ENCODE results near the gene GAGE13.
"Not testable (repeated sequence)": the region's sequence is repeated elsewhere in the genome, so short reads cannot be mapped to it uniquely, and the experiment has no call there.

Gene GAGE13

DNA sequence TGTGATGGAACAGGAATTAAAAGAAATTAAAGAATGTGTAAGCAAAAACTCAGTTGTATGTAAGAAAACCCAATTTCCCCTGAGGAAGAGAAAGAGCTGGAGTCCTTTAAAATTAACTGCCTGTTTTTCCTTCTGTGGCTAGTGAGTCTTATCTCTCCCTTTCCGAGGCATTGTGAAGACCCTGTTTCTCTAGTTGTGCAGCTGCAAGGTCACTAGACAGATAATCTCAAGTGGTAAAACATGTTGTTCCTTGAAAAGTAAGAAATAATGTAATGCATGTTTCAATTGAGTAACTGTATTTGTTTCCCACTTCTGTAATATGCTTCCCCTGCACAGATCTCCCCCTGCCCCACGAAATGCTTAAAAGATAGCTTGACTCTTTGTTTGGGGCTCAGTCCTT lies 23.6 kb upstream of the GAGE13 start:
- not testable (repeated sequence) for H3K27me3 ChIP-seq (ENCODE audit: control insufficient read depth, insufficient read depth, low read length); H3K4me1 ChIP-seq (ENCODE audit: control insufficient read depth, insufficient read depth, low read length); H3K4me3 ChIP-seq (ENCODE audit: low read length); H3K36me3 ChIP-seq (ENCODE audit: control insufficient read depth, insufficient read depth, low read length); H3K9ac ChIP-seq (ENCODE audit: low read length); H3K9me3 ChIP-seq (ENCODE audit: control insufficient read depth, low read length)

- Histone ChIP-seq H3K36me3 (ENCODE audit: control insufficient read depth, insufficient read depth, low read length) (no peaks in the 10 kb centered on the region), H3K27me3 (ENCODE audit: control insufficient read depth, insufficient read depth, low read length) (no peaks in the 10 kb centered on the region), H3K9ac (ENCODE audit: low read length) (no peak overlapping the region), H3K9me3 (ENCODE audit: control insufficient read depth, low read length) (no peaks in the 10 kb centered on the region), H3K4me3 (ENCODE audit: low read length) (no peak overlapping the region), H3K4me1 (ENCODE audit: control insufficient read depth, insufficient read depth, low read length) (no peaks in the 10 kb centered on the region)
Measured at GRCh38 chrX:49308604-49309269, 22.6 kb upstream of the GAGE13 start.

DNA sequence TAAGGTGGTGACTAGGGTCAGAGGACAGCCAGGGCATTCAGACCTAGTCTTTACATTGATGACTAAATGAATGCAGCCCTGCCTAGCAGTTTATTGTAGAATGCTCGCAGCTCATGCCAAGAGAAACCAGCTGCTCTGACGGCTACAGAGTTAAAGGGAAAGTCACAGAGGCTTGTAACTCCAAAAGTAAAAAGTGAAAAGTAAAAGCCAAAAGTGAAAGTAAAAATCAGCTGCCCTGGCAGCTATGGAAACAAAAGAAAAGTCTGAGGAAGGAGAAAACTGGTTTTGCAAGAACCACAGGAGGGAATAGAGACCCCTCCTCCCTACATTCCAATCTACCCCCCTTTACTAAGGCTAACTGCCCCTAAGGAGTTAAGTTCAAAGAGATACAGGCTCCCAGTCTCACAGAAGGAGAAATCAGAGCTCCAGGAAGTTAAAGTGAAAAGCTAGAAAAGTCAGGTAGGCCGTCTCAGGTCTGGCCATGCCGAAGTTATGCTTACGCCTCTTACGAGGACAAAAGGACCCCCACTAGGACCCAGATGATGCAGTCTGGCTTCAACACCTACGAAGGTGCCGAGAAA lies 21.9 kb upstream of the GAGE13 start:
- Histone ChIP-seq H3K27me3 (ENCODE audit: control insufficient read depth, insufficient read depth, low read length) (no peaks in the 10 kb centered on the region), H3K9me3 (ENCODE audit: control insufficient read depth, low read length) (no peaks in the 10 kb centered on the region), H3K9ac (ENCODE audit: low read length) (peak overlapping the region; percentile 68), H3K36me3 (ENCODE audit: control insufficient read depth, insufficient read depth, low read length) (no peaks in the 10 kb centered on the region), H3K4me3 (ENCODE audit: low read length) (no peak overlapping the region), H3K4me1 (ENCODE audit: control insufficient read depth, insufficient read depth, low read length) (no peaks in the 10 kb centered on the region)

DNA sequence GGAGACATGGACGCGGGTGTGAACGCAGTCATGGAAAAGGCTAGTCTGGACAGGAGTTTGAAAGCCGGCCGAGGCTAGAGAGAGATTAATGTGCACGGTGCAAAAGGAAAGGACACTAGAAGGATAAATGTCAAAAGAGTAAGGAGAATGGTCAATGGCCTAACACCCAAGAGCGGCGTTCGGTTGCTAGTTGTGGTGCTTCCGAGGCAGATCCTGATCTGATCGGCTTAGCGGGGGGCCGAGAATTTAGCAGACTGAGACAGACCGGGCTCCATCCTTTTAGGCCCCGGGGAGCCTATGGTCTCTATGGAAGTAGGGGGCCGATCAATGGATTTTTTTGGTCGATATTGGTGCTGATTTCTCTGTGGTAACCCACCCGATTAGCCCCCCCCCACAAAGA lies 21.0 kb upstream of the GAGE13 start:
- Histone ChIP-seq H3K4me3 (ENCODE audit: low read length) (no peak overlapping the region), H3K4me1 (ENCODE audit: control insufficient read depth, insufficient read depth, low read length) (no peaks in the 10 kb centered on the region), H3K9me3 (ENCODE audit: control insufficient read depth, low read length) (no peaks in the 10 kb centered on the region), H3K27me3 (ENCODE audit: control insufficient read depth, insufficient read depth, low read length) (no peaks in the 10 kb centered on the region), H3K9ac (ENCODE audit: low read length) (no peak overlapping the region), H3K36me3 (ENCODE audit: control insufficient read depth, insufficient read depth, low read length) (no peaks in the 10 kb centered on the region)

DNA sequence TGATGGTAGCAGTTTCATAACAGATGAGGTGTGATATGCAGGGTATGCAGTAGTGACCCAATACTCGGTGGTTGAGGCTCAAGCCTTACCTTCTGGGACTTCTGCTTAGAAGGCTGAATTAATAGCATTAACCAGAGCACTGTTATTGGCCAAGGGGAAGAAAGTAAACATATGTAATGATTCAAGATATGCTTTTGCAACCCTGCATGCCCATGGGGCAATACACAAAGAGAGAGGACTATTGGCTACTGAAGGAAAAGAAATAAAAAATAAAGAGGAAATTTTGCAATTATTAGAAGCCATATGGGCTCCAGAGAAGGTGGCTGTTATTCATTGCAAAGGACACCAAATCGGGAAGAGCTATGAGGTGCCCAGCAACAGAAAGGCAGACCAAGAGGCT lies 19.2 kb upstream of the GAGE13 start:
- no peaks in the 10 kb centered on the region for H3K36me3 ChIP-seq (ENCODE audit: control insufficient read depth, insufficient read depth, low read length)
- no peak overlapping the region for H3K9ac ChIP-seq (ENCODE audit: low read length)
- no peaks in the 10 kb centered on the region for H3K27me3 ChIP-seq (ENCODE audit: control insufficient read depth, insufficient read depth, low read length)
- no peaks in the 10 kb centered on the region for H3K9me3 ChIP-seq (ENCODE audit: control insufficient read depth, low read length)
- H3K4me1 ChIP-seq (ENCODE audit: control insufficient read depth, insufficient read depth, low read length): no peaks in the 10 kb centered on the region
- H3K4me3 ChIP-seq (ENCODE audit: low read length): no peak overlapping the region

- no peaks in the 10 kb centered on the region for H3K27me3 ChIP-seq (ENCODE audit: control insufficient read depth, insufficient read depth, low read length)
- no peaks in the 10 kb centered on the region for H3K36me3 ChIP-seq (ENCODE audit: control insufficient read depth, insufficient read depth, low read length)
- H3K4me3 ChIP-seq (ENCODE audit: low read length): no peak overlapping the region
- no peaks in the 10 kb centered on the region for H3K4me1 ChIP-seq (ENCODE audit: control insufficient read depth, insufficient read depth, low read length)
- no peak overlapping the region for H3K9ac ChIP-seq (ENCODE audit: low read length)
- H3K9me3 ChIP-seq (ENCODE audit: control insufficient read depth, low read length): no peaks in the 10 kb centered on the region
Measured at GRCh38 chrX:49316085-49316484, 15.3 kb upstream of the GAGE13 start.

GRCh38 chrX:49321737-49322136 lies 9.6 kb upstream of the GAGE13 start, which contains the start of gene GAGE12J:
Gene GAGE12J, plus strand, starts transcription at chrX:49322037. Its CDS starts 1,157 bp downstream, at chrX:49323194.
- H3K4me1 ChIP-seq (ENCODE audit: control insufficient read depth, insufficient read depth, low read length); H3K27me3 ChIP-seq (ENCODE audit: control insufficient read depth, insufficient read depth, low read length); H3K9me3 ChIP-seq (ENCODE audit: control insufficient read depth, low read length); H3K4me3 ChIP-seq (ENCODE audit: low read length); H3K36me3 ChIP-seq (ENCODE audit: control insufficient read depth, insufficient read depth, low read length); H3K9ac ChIP-seq (ENCODE audit: low read length): not testable (repeated sequence)

DNA sequence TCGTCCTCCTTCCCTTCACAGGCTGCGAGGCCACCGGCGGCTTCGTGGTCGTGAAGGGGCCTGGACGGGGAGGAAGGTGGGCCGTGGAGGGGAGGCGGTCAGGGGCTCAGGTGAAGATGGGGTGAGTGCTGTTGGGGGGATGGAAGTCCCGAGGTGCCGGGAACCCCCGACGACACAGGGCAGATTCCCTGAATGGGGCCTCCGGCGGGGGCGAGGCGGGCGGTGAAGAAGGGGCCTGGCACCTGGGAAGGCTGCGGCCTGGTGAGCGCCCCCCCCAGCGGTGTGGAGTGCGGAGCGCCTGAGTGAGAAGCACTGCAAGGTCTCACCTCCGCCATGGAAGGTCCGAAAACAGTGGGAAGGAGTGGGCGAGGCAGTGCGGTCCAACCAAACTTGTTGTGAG lies 9.1 kb upstream of the GAGE13 start:
- H3K4me3 ChIP-seq (ENCODE audit: low read length); H3K4me1 ChIP-seq (ENCODE audit: control insufficient read depth, insufficient read depth, low read length); H3K9me3 ChIP-seq (ENCODE audit: control insufficient read depth, low read length); H3K36me3 ChIP-seq (ENCODE audit: control insufficient read depth, insufficient read depth, low read length); H3K27me3 ChIP-seq (ENCODE audit: control insufficient read depth, insufficient read depth, low read length); H3K9ac ChIP-seq (ENCODE audit: low read length): not testable (repeated sequence)

GRCh38 chrX:49323735-49324134 lies 7.6 kb upstream of the GAGE13 start:
- H3K4me1 ChIP-seq (ENCODE audit: control insufficient read depth, insufficient read depth, low read length); H3K36me3 ChIP-seq (ENCODE audit: control insufficient read depth, insufficient read depth, low read length); H3K9me3 ChIP-seq (ENCODE audit: control insufficient read depth, low read length); H3K4me3 ChIP-seq (ENCODE audit: low read length); H3K9ac ChIP-seq (ENCODE audit: low read length); H3K27me3 ChIP-seq (ENCODE audit: control insufficient read depth, insufficient read depth, low read length): not testable (repeated sequence)

- H3K9me3 ChIP-seq (ENCODE audit: control insufficient read depth, low read length); H3K4me1 ChIP-seq (ENCODE audit: control insufficient read depth, insufficient read depth, low read length); H3K4me3 ChIP-seq (ENCODE audit: low read length); H3K36me3 ChIP-seq (ENCODE audit: control insufficient read depth, insufficient read depth, low read length); H3K9ac ChIP-seq (ENCODE audit: low read length); H3K27me3 ChIP-seq (ENCODE audit: control insufficient read depth, insufficient read depth, low read length): not testable (repeated sequence)
Measured at GRCh38 chrX:49330421-49330820, 961 bp upstream of the GAGE13 start.

GRCh38 chrX:49331841-49332240 lies 459 bp downstream of the GAGE13 start:
- not testable (repeated sequence) for H3K4me3 ChIP-seq (ENCODE audit: low read length); H3K4me1 ChIP-seq (ENCODE audit: control insufficient read depth, insufficient read depth, low read length); H3K9ac ChIP-seq (ENCODE audit: low read length); H3K27me3 ChIP-seq (ENCODE audit: control insufficient read depth, insufficient read depth, low read length); H3K36me3 ChIP-seq (ENCODE audit: control insufficient read depth, insufficient read depth, low read length); H3K9me3 ChIP-seq (ENCODE audit: control insufficient read depth, low read length)

- H3K4me3 ChIP-seq (ENCODE audit: low read length); H3K27me3 ChIP-seq (ENCODE audit: control insufficient read depth, insufficient read depth, low read length); H3K9me3 ChIP-seq (ENCODE audit: control insufficient read depth, low read length); H3K36me3 ChIP-seq (ENCODE audit: control insufficient read depth, insufficient read depth, low read length); H3K4me1 ChIP-seq (ENCODE audit: control insufficient read depth, insufficient read depth, low read length); H3K9ac ChIP-seq (ENCODE audit: low read length): not testable (repeated sequence)
Measured at GRCh38 chrX:49341449-49341848, 10.1 kb downstream of the GAGE13 start.
